ENCODE measurements around the gene ACP6. TPM values are rescaled to one million over a fixed set of nuclear protein-coding genes. Genes with fewer than 3 reads are reported as not detected.

Gene ACP6
- polyA plus RNA-seq, 1 donor from 2014 or later, result 5.9 TPM

GRCh38 chr1:147597010-147597409, 73.3 kb downstream of the ACP6 start:
- H3K4me1 Mint-ChIP-seq, result peaks cover 3 to 15% (median 3%) of the 10 kb centered on the region in 3 donors
- H3K9me3 Mint-ChIP-seq, result no peaks in the 10 kb centered on the region
- H3K36me3 Mint-ChIP-seq, result no peaks in the 10 kb centered on the region
- peaks cover 5% of the 10 kb centered on the region for H3K27me3 Mint-ChIP-seq
- peak overlapping the region in 1 of 4 donors; percentile 75 for H3K4me3 Mint-ChIP-seq
- no peak overlapping the region for H3K27ac Mint-ChIP-seq

Other genes with a start within 250 kb of the ACP6 start
- 1.2 TPM for gene BCL9, start 129.0 kb downstream of the ACP6 start, polyA plus RNA-seq
- gene GJA5, start 90.1 kb upstream of the ACP6 start, polyA plus RNA-seq, result not detected
- gene GJA8, start 232.3 kb upstream of the ACP6 start, polyA plus RNA-seq, result not detected

Data from IgD-negative memory B cell (primary cell).